ENCODE measurements around the gene ZNF557.

Gene ZNF557

DNA sequence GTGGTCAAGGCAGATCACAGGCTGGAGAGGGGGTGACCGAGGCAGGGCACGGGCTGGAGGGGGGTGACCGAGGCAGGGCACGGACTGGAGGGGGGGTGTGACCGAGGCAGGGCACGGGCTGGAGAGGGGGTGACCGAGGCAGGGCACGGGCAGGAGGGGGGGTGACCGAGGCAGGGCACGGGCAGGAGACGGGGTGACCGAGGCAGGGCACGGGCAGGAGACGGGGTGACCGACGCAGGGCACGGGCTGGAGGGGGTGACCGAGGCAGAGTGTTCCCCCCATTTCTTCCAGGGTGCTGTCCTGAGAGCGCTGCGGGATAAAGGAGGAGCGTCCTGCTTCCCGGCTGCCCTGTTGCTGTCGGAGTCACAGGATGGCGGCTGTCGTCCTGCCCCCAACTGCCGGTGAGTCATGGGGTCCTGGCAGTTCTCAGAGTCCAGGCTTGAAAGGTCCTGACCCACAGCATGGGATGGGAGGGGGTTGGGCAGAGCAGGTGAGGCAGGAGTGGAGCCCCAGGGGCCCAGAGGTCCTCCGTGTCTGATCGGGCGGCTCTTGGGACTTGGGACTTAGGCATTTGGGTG lies 5.3 kb downstream of the ZNF557 start:
- Histone ChIP-seq H3K27me3 (replicated peaks in 2 of 5; ENCODE audit: control insufficient read depth in 4 of 5, insufficient read depth in 5 of 5, low read length in 4 of 5) (no peaks in the 10 kb centered on the region), H3K4me1 (ENCODE audit: control extremely low read depth in 1 of 4, control insufficient read depth in 4 of 4, insufficient read depth in 4 of 4, low read length in 3 of 4) (peaks cover 5 to 9% (median 9%) of the 10 kb centered on the region in 4 experiments), H3K9me3 (ENCODE audit: control extremely low read depth in 1 of 5, control insufficient read depth in 4 of 5, insufficient read depth in 2 of 5, low read depth in 1 of 5, low read length in 4 of 5) (peaks cover 4 to 59% (median 54%) of the 10 kb centered on the region in 5 experiments), H3K27ac (ENCODE audit: insufficient read depth in 1 of 2, low read depth in 1 of 2, low read length in 2 of 2, poor library complexity in 1 of 2, severe bottlenecking in 2 of 2) (no peak overlapping the region), H3K4me3 (ENCODE audit: control insufficient read depth in 1 of 7, extremely low read depth in 1 of 7, insufficient read depth in 4 of 7, low read depth in 2 of 7, low read length in 6 of 7) (no peak overlapping the region), H3K36me3 (ENCODE audit: control insufficient read depth in 4 of 4, insufficient read depth in 4 of 4, low read length in 3 of 4) (peaks cover 41 to 88% (median 72%) of the 10 kb centered on the region in 4 experiments)
- ChIA-PET POLR2A (interaction anchor here (0.7 kb wide), 1 partner anchor 70 kb away, joined by 3 read pairs; no protein-coding TSS in a partner anchor), CTCF (interaction anchor here (0.6 to 1.3 kb wide), 3 partner anchors 11 to 126 kb away, joined by 3 to 4 read pairs (median 3); no protein-coding TSS in a partner anchor)
- no peak for DNase-seq
- WGBS (ENCODE audit: insufficient coverage): 99% methylated on average over 28 of the region's 29 CpGs

DNA sequence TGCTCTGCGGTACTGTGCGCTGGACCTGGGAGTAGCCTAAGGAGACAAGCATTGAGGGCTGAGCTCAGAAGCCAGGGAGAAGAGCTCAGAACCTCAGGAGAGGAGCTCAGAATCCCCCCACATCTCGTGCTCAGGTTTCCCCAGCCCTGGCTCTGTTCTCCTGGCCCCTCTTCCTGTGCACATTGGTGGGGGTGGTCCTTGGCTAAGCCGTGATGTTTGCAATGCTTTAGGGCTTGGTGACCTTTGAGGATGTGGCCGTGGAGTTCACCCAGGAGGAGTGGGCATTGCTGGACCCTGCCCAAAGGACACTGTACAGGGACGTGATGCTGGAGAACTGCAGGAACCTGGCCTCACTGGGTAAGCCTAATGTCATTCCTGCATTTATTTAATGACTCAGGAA lies 6.6 kb downstream of the ZNF557 start:
- Histone ChIP-seq H3K36me3 (ENCODE audit: control insufficient read depth in 4 of 4, insufficient read depth in 4 of 4, low read length in 3 of 4) (peaks cover 52 to 98% (median 84%) of the 10 kb centered on the region in 4 experiments), H3K9me3 (ENCODE audit: control extremely low read depth in 1 of 5, control insufficient read depth in 4 of 5, insufficient read depth in 2 of 5, low read depth in 1 of 5, low read length in 4 of 5) (peaks cover 10 to 73% (median 68%) of the 10 kb centered on the region in 5 experiments), H3K4me1 (ENCODE audit: control extremely low read depth in 1 of 4, control insufficient read depth in 4 of 4, insufficient read depth in 4 of 4, low read length in 3 of 4) (no peaks in the 10 kb centered on the region), H3K27me3 (replicated peaks in 2 of 5; ENCODE audit: control insufficient read depth in 4 of 5, insufficient read depth in 5 of 5, low read length in 4 of 5) (no peaks in the 10 kb centered on the region), H3K4me3 (ENCODE audit: control insufficient read depth in 1 of 7, extremely low read depth in 1 of 7, insufficient read depth in 4 of 7, low read depth in 2 of 7, low read length in 6 of 7) (no peak overlapping the region), H3K27ac (ENCODE audit: insufficient read depth in 1 of 2, low read depth in 1 of 2, low read length in 2 of 2, poor library complexity in 1 of 2, severe bottlenecking in 2 of 2) (no peak overlapping the region)
- POLR2A ChIA-PET: no interaction called here
- WGBS (ENCODE audit: insufficient coverage): 96% methylated on average over 6 of the region's 6 CpGs
- CTCF ChIA-PET: interaction anchor here (0.6 kb wide), 1 partner anchor 197 kb away, joined by 3 read pairs; no protein-coding TSS in a partner anchor
- DNase-seq: no peak

DNA sequence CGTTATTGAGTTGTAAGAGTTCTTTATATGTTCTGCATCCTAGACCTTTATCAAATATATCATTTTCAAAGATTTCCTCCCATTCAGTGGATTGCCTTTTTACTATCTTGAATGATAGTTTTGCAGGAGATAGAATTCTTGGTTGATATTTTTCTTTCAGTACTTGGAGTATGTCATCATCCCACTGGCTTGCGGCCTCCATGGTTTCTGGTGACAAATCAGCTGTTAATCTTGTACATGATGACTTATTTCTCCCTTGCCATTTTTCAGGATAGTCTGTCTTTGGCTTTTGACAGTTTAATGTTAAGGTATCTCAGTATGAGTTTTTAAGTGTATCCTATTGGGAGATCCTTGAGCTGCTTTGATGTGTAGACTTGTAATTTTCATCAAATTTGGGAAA lies 8.5 kb downstream of the ZNF557 start:
- DNase-seq: peak in 2 of 3 donors; percentile 55 to 69
- H3K27ac ChIP-seq (ENCODE audit: insufficient read depth in 1 of 2, low read depth in 1 of 2, low read length in 2 of 2, poor library complexity in 1 of 2, severe bottlenecking in 2 of 2): no peak overlapping the region
- no CpG with 5 or more reads among the region's 2 CpGs for WGBS (ENCODE audit: insufficient coverage)
- peaks cover 22 to 84% (median 79%) of the 10 kb centered on the region in 5 experiments for H3K9me3 ChIP-seq (ENCODE audit: control extremely low read depth in 1 of 5, control insufficient read depth in 4 of 5, insufficient read depth in 2 of 5, low read depth in 1 of 5, low read length in 4 of 5)
- H3K4me3 ChIP-seq (ENCODE audit: control insufficient read depth in 1 of 7, extremely low read depth in 1 of 7, insufficient read depth in 4 of 7, low read depth in 2 of 7, low read length in 6 of 7): peak overlapping the region in 1 of 7 experiments; percentile 6
- ChIA-PET POLR2A (interaction anchor here (0.6 kb wide), 1 partner anchor 133 kb away, joined by 3 read pairs; no protein-coding TSS in a partner anchor), CTCF (no interaction called here)
- H3K36me3 ChIP-seq (ENCODE audit: control insufficient read depth in 4 of 4, insufficient read depth in 4 of 4, low read length in 3 of 4): peaks cover 60 to 99% (median 91%) of the 10 kb centered on the region in 4 experiments
- no peaks in the 10 kb centered on the region for H3K27me3 ChIP-seq (replicated peaks in 2 of 5; ENCODE audit: control insufficient read depth in 4 of 5, insufficient read depth in 5 of 5, low read length in 4 of 5)
- no peaks in the 10 kb centered on the region for H3K4me1 ChIP-seq (ENCODE audit: control extremely low read depth in 1 of 4, control insufficient read depth in 4 of 4, insufficient read depth in 4 of 4, low read length in 3 of 4)

GRCh38 chr19:7083076-7083956 lies 13.8 kb downstream of the ZNF557 start:
- peak overlapping the region in 1 of 7 experiments; percentile 46 for H3K4me3 ChIP-seq (ENCODE audit: control insufficient read depth in 1 of 7, extremely low read depth in 1 of 7, insufficient read depth in 4 of 7, low read depth in 2 of 7, low read length in 6 of 7)

GRCh38 chr19:7088999-7089398 lies 19.5 kb downstream of the ZNF557 start:
- H3K27ac ChIP-seq (ENCODE audit: insufficient read depth in 1 of 2, low read depth in 1 of 2, low read length in 2 of 2, poor library complexity in 1 of 2, severe bottlenecking in 2 of 2): no peak overlapping the region
- WGBS (ENCODE audit: insufficient coverage): 91% methylated on average over 5 of the region's 6 CpGs
- DNase-seq: no peak

More at GRCh38 chr19:7083076-7083956, 13.8 kb downstream of the ZNF557 start:
- CTCF ChIA-PET: interaction anchor here (0.6 to 0.7 kb wide), 2 partner anchors 16 to 784 kb away, joined by 3 to 4 read pairs; no protein-coding TSS in a partner anchor
- Histone ChIP-seq H3K27ac (ENCODE audit: insufficient read depth in 1 of 2, low read depth in 1 of 2, low read length in 2 of 2, poor library complexity in 1 of 2, severe bottlenecking in 2 of 2) (no peak overlapping the region), H3K36me3 (ENCODE audit: control insufficient read depth in 4 of 4, insufficient read depth in 4 of 4, low read length in 3 of 4) (peaks cover 53 to 73% (median 63%) of the 10 kb centered on the region in 4 experiments), H3K9me3 (ENCODE audit: control extremely low read depth in 1 of 5, control insufficient read depth in 4 of 5, insufficient read depth in 2 of 5, low read depth in 1 of 5, low read length in 4 of 5) (peaks cover 31 to 95% (median 80%) of the 10 kb centered on the region in 5 experiments), H3K27me3 (replicated peaks in 2 of 5; ENCODE audit: control insufficient read depth in 4 of 5, insufficient read depth in 5 of 5, low read length in 4 of 5) (no peaks in the 10 kb centered on the region), H3K4me1 (ENCODE audit: control extremely low read depth in 1 of 4, control insufficient read depth in 4 of 4, insufficient read depth in 4 of 4, low read length in 3 of 4) (no peaks in the 10 kb centered on the region)
- POLR2A ChIA-PET: no interaction called here
- DNase-seq: peak; percentile 52 to 85 (median 74)
- WGBS (ENCODE audit: insufficient coverage): 99% methylated on average over 11 of the region's 15 CpGs

GRCh38 chr19:7098096-7098495 lies 28.6 kb downstream of the ZNF557 start:
- no peaks in the 10 kb centered on the region for H3K27me3 ChIP-seq (replicated peaks in 2 of 5; ENCODE audit: control insufficient read depth in 4 of 5, insufficient read depth in 5 of 5, low read length in 4 of 5)
- peak in 1 of 3 donors; percentile 22 for DNase-seq
- CTCF ChIA-PET: no interaction called here
- no peaks in the 10 kb centered on the region for H3K36me3 ChIP-seq (ENCODE audit: control insufficient read depth in 4 of 4, insufficient read depth in 4 of 4, low read length in 3 of 4)
- WGBS (ENCODE audit: insufficient coverage): 100% methylated on average over 1 of the region's 3 CpGs
- peak overlapping the region in 4 of 7 experiments; percentile 73 to 86 (median 79) for H3K4me3 ChIP-seq (ENCODE audit: control insufficient read depth in 1 of 7, extremely low read depth in 1 of 7, insufficient read depth in 4 of 7, low read depth in 2 of 7, low read length in 6 of 7)
- peak overlapping the region in 1 of 2 experiments; percentile 85 for H3K27ac ChIP-seq (ENCODE audit: insufficient read depth in 1 of 2, low read depth in 1 of 2, low read length in 2 of 2, poor library complexity in 1 of 2, severe bottlenecking in 2 of 2)
- H3K4me1 ChIP-seq (ENCODE audit: control extremely low read depth in 1 of 4, control insufficient read depth in 4 of 4, insufficient read depth in 4 of 4, low read length in 3 of 4): peaks cover 2 to 12% (median 9%) of the 10 kb centered on the region in 4 experiments
- POLR2A ChIA-PET: no interaction called here
- peaks cover 0 to 31% (median 20%) of the 10 kb centered on the region in 5 experiments for H3K9me3 ChIP-seq (ENCODE audit: control extremely low read depth in 1 of 5, control insufficient read depth in 4 of 5, insufficient read depth in 2 of 5, low read depth in 1 of 5, low read length in 4 of 5)

More at GRCh38 chr19:7088999-7089398, 19.5 kb downstream of the ZNF557 start:
- H3K27me3 ChIP-seq (replicated peaks in 2 of 5; ENCODE audit: control insufficient read depth in 4 of 5, insufficient read depth in 5 of 5, low read length in 4 of 5): no peaks in the 10 kb centered on the region
- POLR2A ChIA-PET: no interaction called here
- no peaks in the 10 kb centered on the region for H3K4me1 ChIP-seq (ENCODE audit: control extremely low read depth in 1 of 4, control insufficient read depth in 4 of 4, insufficient read depth in 4 of 4, low read length in 3 of 4)
- H3K4me3 ChIP-seq (ENCODE audit: control insufficient read depth in 1 of 7, extremely low read depth in 1 of 7, insufficient read depth in 4 of 7, low read depth in 2 of 7, low read length in 6 of 7): no peak overlapping the region
- peaks cover 5 to 29% (median 11%) of the 10 kb centered on the region in 4 experiments for H3K36me3 ChIP-seq (ENCODE audit: control insufficient read depth in 4 of 4, insufficient read depth in 4 of 4, low read length in 3 of 4)
- H3K9me3 ChIP-seq (ENCODE audit: control extremely low read depth in 1 of 5, control insufficient read depth in 4 of 5, insufficient read depth in 2 of 5, low read depth in 1 of 5, low read length in 4 of 5): peaks cover 12 to 83% (median 66%) of the 10 kb centered on the region in 5 experiments
- CTCF ChIA-PET: no interaction called here

All from common myeloid progenitor, CD34-positive (primary cell).